HEK293T (cell line): ENCODE data around the gene C1orf232.

Experiments
- ELF4 ChIP-seq: fragments of 450-650 bp; IDR thresholded peaks from 2 replicates; pipeline ENCODE4 v1.6.1; 2017; ENCODE audit warnings: antibody characterized with exemption
- FOXA1 ChIP-seq: fragments of 450-650 bp; IDR thresholded peaks from 2 replicates; pipeline ENCODE4 v1.6.1; 2016; ENCODE audit warnings: mild to moderate bottlenecking
- FOXK2 ChIP-seq: fragments of 450-650 bp; IDR thresholded peaks from 2 replicates; pipeline ENCODE4 v1.6.1; 2016; ENCODE audit warnings: mild to moderate bottlenecking
- HDGF ChIP-seq: fragments of 450-650 bp; IDR thresholded peaks from 2 replicates; pipeline ENCODE4 v1.6.1; 2017; ENCODE audit warnings: antibody characterized with exemption, borderline replicate concordance
- PKNOX1 ChIP-seq: fragments of 450-650 bp; IDR thresholded peaks from 2 replicates; pipeline ENCODE4 v1.6.1; 2016
- SP1 ChIP-seq: fragments of 450-650 bp; IDR thresholded peaks from 2 replicates; pipeline ENCODE4 v1.6.1; 2017
- TARDBP ChIP-seq: fragments of 450-650 bp; IDR thresholded peaks from 2 replicates; pipeline ENCODE4 v1.6.1; 2016

- TF ChIP-seq FOXA1 (no peak), TARDBP (no peak), PKNOX1 (no peak), HDGF (no peak), FOXK2 (no peak), SP1 (no peak), ELF4 (no peak)
Observed at GRCh38 chr1:26154750-26155149, 14.0 kb downstream of the C1orf232 start.
